H9 (cell line): ENCODE data around the gene MAP7. TPM values are rescaled to one million over a fixed set of nuclear protein-coding genes. Genes with fewer than 3 reads are reported as not detected.

ENCODE experiments used
- DNase-seq: peaks from one replicate; pipeline ENCODE4 v3.0.0-alpha.2; 2017
- H2AFZ ChIP-seq: one replicate; pipeline ENCODE4 v1.6.1; 2013; ENCODE audit warnings: mild to moderate bottlenecking, low read length, control low read depth, moderate library complexity
- H2AK5ac ChIP-seq: 2 replicates; pipeline ENCODE4 v1.6.1; 2013; ENCODE audit warnings: low read length, control low read depth, mixed read lengths; ENCODE audit not compliant: insufficient read length
- H2BK120ac ChIP-seq: one replicate; pipeline ENCODE4 v1.6.1; 2013; ENCODE audit warnings: low read depth, mild to moderate bottlenecking, low read length, control low read depth, inconsistent platforms; ENCODE audit not compliant: poor library complexity, severe bottlenecking
- H2BK12ac ChIP-seq: 2 replicates; pipeline ENCODE4 v1.6.1; 2013; ENCODE audit warnings: low read length, control low read depth, mixed read lengths, low read depth; ENCODE audit not compliant: insufficient read length
- H2BK15ac ChIP-seq: 2 replicates; pipeline ENCODE4 v1.6.1; 2013; ENCODE audit warnings: low read depth, low read length, control low read depth
- H2BK20ac ChIP-seq: one replicate; pipeline ENCODE4 v1.6.1; 2013; ENCODE audit warnings: low read depth, mild to moderate bottlenecking, low read length, control low read depth, inconsistent platforms; ENCODE audit not compliant: poor library complexity, severe bottlenecking
- H2BK5ac ChIP-seq: 2 replicates; pipeline ENCODE4 v1.6.1; 2013; ENCODE audit warnings: low read length, control low read depth, mixed read lengths; ENCODE audit not compliant: insufficient read length
- H3K14ac ChIP-seq: 2 replicates; pipeline ENCODE4 v1.6.1; 2013; ENCODE audit warnings: low read length, control low read depth; ENCODE audit not compliant: insufficient read depth
- H3K18ac ChIP-seq: 2 replicates; pipeline ENCODE4 v1.6.1; 2013; ENCODE audit warnings: low read depth, mild to moderate bottlenecking, mixed read lengths, low read length, control low read depth; ENCODE audit not compliant: insufficient read length
- H3K23ac ChIP-seq: 2 replicates; pipeline ENCODE4 v1.6.1; 2013; ENCODE audit warnings: low read length, control low read depth, mixed read lengths, low read depth; ENCODE audit not compliant: insufficient read length
- H3K23me2 ChIP-seq: 2 replicates; pipeline ENCODE4 v1.6.1; 2013; ENCODE audit warnings: low read depth, mild to moderate bottlenecking, mixed read lengths, low read length, control low read depth; ENCODE audit not compliant: insufficient read length, poor library complexity, severe bottlenecking
- H3K27ac ChIP-seq: 2 replicates; pipeline ENCODE4 v1.5.1; 2013; ENCODE audit warnings: low read length, control low read depth, mixed read lengths, low read depth; ENCODE audit not compliant: insufficient read length
- H3K27me3 ChIP-seq: 2 replicates; pipeline ENCODE4 v1.6.1; 2013; ENCODE audit warnings: low read length, control low read depth, inconsistent platforms; ENCODE audit not compliant: insufficient read depth
- H3K4ac ChIP-seq: 2 replicates; pipeline ENCODE4 v1.6.1; 2013; ENCODE audit warnings: low read depth, mild to moderate bottlenecking, control low read depth, inconsistent platforms, low read length, moderate library complexity
- H3K4me1 ChIP-seq: 2 replicates; pipeline ENCODE4 v1.6.1; 2013; ENCODE audit warnings: low read length, control low read depth, inconsistent platforms; ENCODE audit not compliant: insufficient read depth
- H3K4me2 ChIP-seq: 2 replicates; pipeline ENCODE4 v1.6.1; 2013; ENCODE audit warnings: low read length, control low read depth, mixed read lengths; ENCODE audit not compliant: insufficient read length, insufficient read depth
- H3K56ac ChIP-seq: 2 replicates; pipeline ENCODE4 v1.6.1; 2013; ENCODE audit warnings: low read depth, mild to moderate bottlenecking, mixed read lengths, low read length, control low read depth; ENCODE audit not compliant: insufficient read length
- H3K79me1 ChIP-seq: 2 replicates; pipeline ENCODE4 v1.6.1; 2013; ENCODE audit warnings: low read depth, mild to moderate bottlenecking, moderate library complexity, low read length, control low read depth, inconsistent platforms; ENCODE audit not compliant: insufficient read depth, poor library complexity, severe bottlenecking
- H3K79me2 ChIP-seq: 2 replicates; pipeline ENCODE4 v1.6.1; 2013; ENCODE audit warnings: low read length, control low read depth, inconsistent platforms; ENCODE audit not compliant: insufficient read depth
- H3K9ac ChIP-seq: 2 replicates; pipeline ENCODE4 v1.6.1; 2013; ENCODE audit warnings: low read length, control low read depth, mixed read lengths; ENCODE audit not compliant: insufficient read length; ENCODE audit errors: extremely low read depth
- H3K9me3 ChIP-seq: one replicate; pipeline ENCODE4 v1.6.1; 2013; ENCODE audit warnings: low read depth, low read length, inconsistent platforms; ENCODE audit not compliant: control insufficient read depth
- H3T11ph ChIP-seq: one replicate; pipeline ENCODE4 v1.6.1; 2013; ENCODE audit warnings: mild to moderate bottlenecking, low read length, control low read depth, inconsistent platforms
- H4K20me1 ChIP-seq: one replicate; pipeline ENCODE4 v1.6.1; 2013; ENCODE audit not compliant: control insufficient read depth, insufficient read length, insufficient read depth
- H4K5ac ChIP-seq: 2 replicates; pipeline ENCODE4 v1.6.1; 2013; ENCODE audit warnings: low read depth, mild to moderate bottlenecking, mixed read lengths, low read length, control low read depth; ENCODE audit not compliant: insufficient read length
- H4K8ac ChIP-seq: replicated peaks from 2 replicates; pipeline ENCODE4 v1.6.1; 2013; ENCODE audit warnings: low read length, control low read depth, mixed read lengths, low read depth; ENCODE audit not compliant: insufficient read length
- H4K91ac ChIP-seq: 2 replicates; pipeline ENCODE4 v1.6.1; 2013; ENCODE audit warnings: low read depth, mild to moderate bottlenecking, moderate library complexity, mixed read lengths, low read length, control low read depth; ENCODE audit not compliant: insufficient read length
- H3K27ac Mint-ChIP-seq, 3 experiments: 2 replicates in 2 of 3; 3 replicates in 1 of 3; pipeline ENCODE4 v1.8.0; 2020 to 2021; ENCODE audit warnings: mixed read lengths in 3 of 3, mild to moderate bottlenecking in 1 of 3, moderate library complexity in 1 of 3
- H3K27me3 Mint-ChIP-seq: 2 replicates; pipeline ENCODE4 v1.8.0; 2021; ENCODE audit warnings: low read depth, mild to moderate bottlenecking, moderate library complexity, mixed read lengths
- H3K36me3 Mint-ChIP-seq, 3 experiments: 2 replicates in 2 of 3; 3 replicates in 1 of 3; pipeline ENCODE4 v1.8.0; 2020 to 2021; ENCODE audit warnings: low read depth in 3 of 3, mixed read lengths in 3 of 3; ENCODE audit not compliant: insufficient read depth in 1 of 3
- H3K4me1 Mint-ChIP-seq, 2 experiments: 2 replicates each; pipeline ENCODE4 v1.8.0; 2020; ENCODE audit warnings: mixed read lengths in 2 of 2
- H3K4me3 Mint-ChIP-seq, 2 experiments: 2 replicates in 1 of 2; 3 replicates in 1 of 2; pipeline ENCODE4 v1.8.0; 2020 to 2021; ENCODE audit warnings: mild to moderate bottlenecking in 2 of 2, mixed read lengths in 2 of 2, moderate library complexity in 1 of 2
- H3K9me3 Mint-ChIP-seq, 2 experiments: 2 replicates in 1 of 2; 3 replicates in 1 of 2; pipeline ENCODE4 v1.8.0; 2020; ENCODE audit warnings: mild to moderate bottlenecking in 2 of 2, mixed read lengths in 2 of 2, moderate library complexity in 1 of 2
- CTCF ChIP-seq: fragments of 200-600 bp; sonication (generic); conservative IDR thresholded peaks from 3 replicates; pipeline ENCODE4 v1.8.0; 2021; ENCODE audit warnings: antibody characterized with exemption, mild to moderate bottlenecking
- WGBS: extraction: QIAGEN DNeasy Blood & Tissue Kit; methylation state at CpG from one replicate; pipeline ENCODE4 v1.1.7; 2013; ENCODE audit warnings: missing lambda C conversion rate, low lambda C conversion rate, mixed read lengths; ENCODE audit not compliant: insufficient read length; ENCODE audit errors: extremely low coverage; 5-methylcytosine and 5-hydroxymethylcytosine counted together
- total RNA-seq: library from RNA; stranded (reverse); gene quantifications from 2 replicates; pipeline ENCODE4 v1.2.1, GENCODE V29; 2021

Gene MAP7
- total RNA-seq, 1 experiment from 2014 or later, result 51.1 TPM

- no peak overlapping the region for H3K14ac ChIP-seq
- no peaks in the 10 kb centered on the region for H3K79me2 ChIP-seq
- no peak overlapping the region for H4K5ac ChIP-seq
- H2BK20ac ChIP-seq, result no peak overlapping the region
- no peak overlapping the region for H3K4ac ChIP-seq
- no peaks in the 10 kb centered on the region for H4K20me1 ChIP-seq
- H2AK5ac ChIP-seq, result no peak overlapping the region
- H3K4me2 ChIP-seq, result no peak overlapping the region
- peaks cover 13 to 14% of the 10 kb centered on the region in 2 experiments for H3K9me3 Mint-ChIP-seq
- H3K27me3 Mint-ChIP-seq, result no peaks in the 10 kb centered on the region
- no peaks in the 10 kb centered on the region for H3K4me1 ChIP-seq
- WGBS, result no CpG with 5 or more reads among the region's 6 CpGs
- H3T11ph ChIP-seq, result no peak overlapping the region
- H3K18ac ChIP-seq, result no peak overlapping the region
- no peak overlapping the region for H2BK120ac ChIP-seq
- no peak overlapping the region for H3K27ac ChIP-seq
- H2BK5ac ChIP-seq, result no peak overlapping the region
- no peak overlapping the region for H2AFZ ChIP-seq
- no peak overlapping the region for H3K23ac ChIP-seq
- H3K56ac ChIP-seq, result no peak overlapping the region
- peaks cover 8 to 18% (median 17%) of the 10 kb centered on the region in 3 experiments for H3K36me3 Mint-ChIP-seq
- TF ChIP-seq CTCF, result no peak
- no peaks in the 10 kb centered on the region for H3K27me3 ChIP-seq
- H3K9ac ChIP-seq, result no peak overlapping the region
- H3K23me2 ChIP-seq, result no peaks in the 10 kb centered on the region
- no peak overlapping the region for H2BK12ac ChIP-seq
- no peak overlapping the region for H4K91ac ChIP-seq
- H2BK15ac ChIP-seq, result no peak overlapping the region
- H3K79me1 ChIP-seq, result no peaks in the 10 kb centered on the region
- no peak for DNase-seq
- H4K8ac ChIP-seq, result no peak overlapping the region
- H3K4me3 Mint-ChIP-seq, result no peak overlapping the region
- H3K9me3 ChIP-seq, result peaks cover 7% of the 10 kb centered on the region
- peaks cover 7 to 8% of the 10 kb centered on the region in 2 experiments for H3K4me1 Mint-ChIP-seq
- no peak overlapping the region for H3K27ac Mint-ChIP-seq
Observed at GRCh38 chr6:136566007-136566487, 15.8 kb upstream of the MAP7 start.
